HG02852 (cell line): ENCODE results near the gene CFAP20DC.
A peak's percentile ranks its signal among the peaks of the same experiment; 100 is the strongest.
"Not testable (repeated sequence)": the region's sequence is repeated elsewhere in the genome, so short reads cannot be mapped to it uniquely, and the experiment has no call there.

Experiments used
- ATAC-seq: cut with Tn5 transposase; IDR thresholded peaks from one replicate; pipeline ENCODE4 v1.9.1; 2021; ENCODE audit warnings: mild to moderate bottlenecking, moderate library complexity; ENCODE audit not compliant: unreplicated experiment

CFAP20DC gene

GRCh38 chr3:58707390-58707930 lies 342.4 kb downstream of the CFAP20DC start:
- ATAC-seq: no peak

- ATAC-seq: no peak
Measured at GRCh38 chr3:58706395-58707167, 343.2 kb downstream of the CFAP20DC start.

DNA sequence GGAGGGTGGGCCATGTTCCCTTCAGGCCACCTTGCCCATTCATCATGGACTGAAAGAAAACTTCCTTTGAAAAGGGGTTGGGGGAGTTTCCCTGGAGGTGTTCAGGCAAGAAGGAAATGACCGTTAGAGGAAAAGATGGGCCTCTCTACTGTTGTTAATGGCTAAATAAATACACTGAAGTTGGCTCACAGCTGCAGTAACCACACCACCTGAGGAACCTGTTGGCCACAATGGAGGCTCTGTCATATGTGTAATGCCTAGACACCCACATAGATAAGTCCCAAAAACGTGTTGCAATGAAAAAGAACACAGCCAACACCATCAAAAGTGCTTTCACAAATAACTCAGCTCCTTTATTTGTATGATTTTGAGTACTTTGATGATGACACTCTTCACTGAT lies 345.1 kb downstream of the CFAP20DC start:
- peak; percentile 64 for ATAC-seq

GRCh38 chr3:58704304-58704703 lies 345.5 kb downstream of the CFAP20DC start:
- ATAC-seq: not testable (repeated sequence)

DNA sequence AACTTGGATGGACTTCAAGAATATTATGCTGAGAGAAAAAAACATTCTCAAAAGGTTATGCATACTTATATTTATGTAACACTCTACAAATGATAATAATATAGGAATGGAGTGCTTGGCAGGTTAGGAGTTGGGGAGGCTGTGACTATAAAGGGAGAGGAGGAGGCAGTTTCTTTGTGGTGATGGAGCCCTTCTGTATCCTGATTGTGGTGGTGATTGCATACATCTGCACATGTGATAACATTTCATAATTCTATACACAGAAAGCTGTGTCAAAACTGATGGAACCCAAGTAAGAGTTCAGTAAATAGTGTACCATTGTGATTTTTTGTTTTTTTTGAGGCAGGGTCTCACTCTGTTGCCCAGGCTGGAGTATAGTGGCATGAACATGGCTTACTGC lies 351.6 kb downstream of the CFAP20DC start:
- ATAC-seq: no peak

DNA sequence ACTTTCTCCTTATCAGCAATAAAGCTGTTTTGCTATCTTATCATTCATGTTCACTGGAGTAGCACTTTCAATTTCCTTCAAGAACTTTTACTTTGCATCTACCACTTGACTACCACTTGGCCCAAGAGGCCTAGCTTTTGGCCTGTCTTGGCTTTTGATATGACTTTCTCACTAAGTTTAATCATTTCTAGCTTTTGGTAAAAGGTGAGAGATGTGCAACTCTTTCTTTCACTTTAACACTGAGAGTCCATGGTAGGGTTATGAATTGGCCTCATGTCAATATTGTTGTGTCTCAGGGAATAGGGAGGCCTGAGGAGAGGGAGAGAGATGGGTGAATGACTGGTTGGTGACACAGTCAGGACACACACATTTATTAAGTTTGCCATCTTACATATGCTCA lies 352.3 kb downstream of the CFAP20DC start:
- no peak for ATAC-seq

DNA sequence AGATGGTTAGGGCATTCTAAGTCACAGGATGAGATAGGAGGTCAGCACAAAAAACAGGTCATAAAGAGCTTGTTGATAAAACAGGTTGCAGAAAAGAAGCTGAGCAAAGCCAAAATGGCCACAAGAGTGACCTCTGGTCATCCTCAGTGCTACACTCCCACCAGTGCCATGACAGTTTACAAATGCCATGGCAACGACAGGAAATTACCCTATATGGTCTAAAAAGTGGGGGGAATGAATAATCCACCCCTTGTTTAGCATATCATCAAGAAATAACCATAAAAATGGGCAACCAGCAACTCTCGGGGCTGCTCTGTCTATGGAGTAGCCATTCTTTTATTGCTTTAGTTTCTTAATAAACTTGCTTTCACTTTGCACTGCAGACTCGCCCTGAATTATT lies 353.0 kb downstream of the CFAP20DC start:
- ATAC-seq: not testable (repeated sequence)

- ATAC-seq: no peak
Measured at GRCh38 chr3:58696093-58696492, 353.7 kb downstream of the CFAP20DC start.

DNA sequence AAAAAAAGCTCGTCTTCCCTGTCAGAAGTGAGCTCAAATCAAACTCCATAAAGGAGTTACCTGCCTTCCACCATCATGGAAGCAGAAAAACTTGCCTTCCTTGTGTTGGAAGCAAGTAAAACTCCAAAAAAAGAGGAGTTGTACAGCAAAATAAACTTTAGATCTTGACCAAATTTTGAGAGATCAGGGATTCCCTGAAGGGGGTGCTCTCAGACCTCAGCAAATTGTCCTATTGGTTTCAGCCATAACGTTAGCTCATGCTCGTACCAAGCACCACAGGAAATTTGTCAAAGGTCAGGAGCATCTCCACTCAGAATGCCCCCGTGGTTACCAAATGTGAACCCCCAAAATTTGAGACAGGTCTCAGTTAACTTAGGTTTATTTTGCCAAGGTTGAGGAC lies 354.5 kb downstream of the CFAP20DC start:
- ATAC-seq: not testable (repeated sequence)

DNA sequence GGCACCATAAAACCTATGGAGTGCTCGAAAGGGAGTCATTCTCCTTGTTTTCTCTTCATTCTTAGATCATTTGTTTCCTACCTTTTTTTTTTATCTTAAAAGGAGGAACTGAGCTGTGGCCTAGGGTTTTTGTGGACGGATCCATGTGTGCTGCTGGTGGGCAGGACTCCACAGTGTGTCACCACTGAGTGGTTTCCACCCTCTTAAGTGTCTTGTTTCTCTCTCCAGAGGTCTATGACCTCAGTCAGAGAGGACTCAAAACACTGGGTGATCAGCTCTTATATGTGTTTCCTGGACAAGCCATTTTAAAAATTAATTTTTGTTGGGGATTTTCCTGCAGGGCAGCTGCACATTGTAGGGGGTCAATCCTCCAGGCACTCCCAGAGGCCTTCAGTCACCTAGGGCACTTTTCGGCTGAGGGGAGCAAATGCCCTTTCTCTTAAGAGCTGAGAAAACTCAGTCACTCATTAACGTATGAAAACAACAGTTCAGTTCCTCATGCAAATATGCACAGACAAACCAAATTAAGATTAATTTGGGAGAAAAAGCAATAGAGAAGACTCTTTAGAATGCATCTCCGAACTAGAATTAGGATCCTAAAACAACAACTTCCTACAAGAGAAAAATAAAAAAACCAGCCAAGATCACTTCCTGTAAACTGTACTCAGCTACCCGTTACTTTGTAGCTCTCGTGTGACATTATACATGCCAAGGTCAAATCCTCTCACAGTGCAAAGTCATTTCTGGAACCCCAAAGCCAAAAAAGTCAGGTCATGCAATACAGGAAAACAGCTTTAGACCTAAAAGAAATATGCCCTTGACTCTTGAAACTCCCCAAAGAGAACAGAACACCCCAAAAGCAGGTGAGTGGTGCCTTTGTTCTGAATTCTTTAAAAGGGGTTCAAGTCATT lies 355.6 kb downstream of the CFAP20DC start:
- ATAC-seq: peak; percentile 56

DNA sequence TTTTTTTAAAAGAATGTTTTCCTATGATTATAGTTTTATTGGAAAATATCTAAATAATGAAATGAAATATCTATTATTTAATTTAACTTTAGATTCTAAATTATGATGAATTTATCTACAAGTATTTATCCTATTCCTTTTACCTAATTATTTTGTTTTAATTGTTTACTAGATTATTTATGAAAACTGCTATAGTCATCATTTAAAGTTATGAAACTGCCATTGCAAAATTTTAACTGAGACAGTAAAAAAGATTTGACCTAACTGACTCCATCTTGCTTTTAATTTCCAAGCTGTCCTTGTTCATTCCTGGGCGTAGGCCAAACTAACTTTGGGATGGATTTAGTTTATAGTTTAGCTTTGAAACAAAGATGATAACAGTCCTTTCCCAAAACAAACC lies 357.3 kb downstream of the CFAP20DC start:
- ATAC-seq: no peak
